ENCODE data around the gene ZNF605.
A peak's percentile ranks its signal among the peaks of the same experiment; 100 is the strongest.

DNA sequence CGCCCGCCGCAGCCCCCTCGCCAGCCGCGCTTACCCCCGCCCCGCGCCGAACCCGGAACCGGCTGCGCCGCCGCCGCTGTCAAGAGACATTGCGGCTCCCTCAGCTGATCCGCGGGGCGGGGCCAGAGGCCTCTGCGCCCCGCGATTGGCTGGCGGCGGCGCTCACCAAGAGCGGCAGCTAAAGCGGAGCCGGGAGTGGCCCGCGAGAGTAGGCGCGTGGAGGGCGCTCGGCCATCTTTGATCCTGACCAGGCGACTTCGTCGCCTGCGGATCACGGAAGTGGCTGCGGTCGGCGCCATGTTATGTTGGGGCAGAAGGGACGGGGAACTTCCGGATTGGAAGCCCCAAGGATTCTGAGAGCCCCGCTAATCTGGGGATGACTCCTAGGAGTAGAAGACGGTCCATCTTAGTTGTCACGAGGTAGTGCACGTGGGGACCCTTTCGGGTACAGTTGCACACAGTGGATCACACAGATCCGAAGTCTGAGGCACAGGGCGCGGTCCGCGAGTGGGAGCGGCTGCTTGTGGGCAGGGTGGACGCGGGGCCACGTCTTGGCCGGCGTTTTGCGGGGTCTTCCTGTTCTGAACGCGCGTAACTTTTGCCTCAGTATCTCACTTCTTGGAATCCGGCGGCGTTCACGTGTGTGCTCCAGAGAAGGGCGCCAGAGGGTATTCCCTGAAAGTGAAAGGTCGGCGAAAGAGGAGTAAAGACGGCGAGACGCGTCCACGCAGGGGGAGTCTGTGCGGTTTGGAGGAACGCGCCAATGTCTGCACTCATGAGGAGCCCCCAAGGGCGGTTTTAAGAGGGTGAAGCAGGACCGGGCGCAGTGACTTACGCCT is 68.4 kb downstream of the ZNF605 start, which contains the start of gene CHFR:
- TF ChIP-seq POLR2A (IDR thresholded peaks at IDR 0.05), result peak in 1 of 2 donors; percentile 53
- TF ChIP-seq, protein P1, sequence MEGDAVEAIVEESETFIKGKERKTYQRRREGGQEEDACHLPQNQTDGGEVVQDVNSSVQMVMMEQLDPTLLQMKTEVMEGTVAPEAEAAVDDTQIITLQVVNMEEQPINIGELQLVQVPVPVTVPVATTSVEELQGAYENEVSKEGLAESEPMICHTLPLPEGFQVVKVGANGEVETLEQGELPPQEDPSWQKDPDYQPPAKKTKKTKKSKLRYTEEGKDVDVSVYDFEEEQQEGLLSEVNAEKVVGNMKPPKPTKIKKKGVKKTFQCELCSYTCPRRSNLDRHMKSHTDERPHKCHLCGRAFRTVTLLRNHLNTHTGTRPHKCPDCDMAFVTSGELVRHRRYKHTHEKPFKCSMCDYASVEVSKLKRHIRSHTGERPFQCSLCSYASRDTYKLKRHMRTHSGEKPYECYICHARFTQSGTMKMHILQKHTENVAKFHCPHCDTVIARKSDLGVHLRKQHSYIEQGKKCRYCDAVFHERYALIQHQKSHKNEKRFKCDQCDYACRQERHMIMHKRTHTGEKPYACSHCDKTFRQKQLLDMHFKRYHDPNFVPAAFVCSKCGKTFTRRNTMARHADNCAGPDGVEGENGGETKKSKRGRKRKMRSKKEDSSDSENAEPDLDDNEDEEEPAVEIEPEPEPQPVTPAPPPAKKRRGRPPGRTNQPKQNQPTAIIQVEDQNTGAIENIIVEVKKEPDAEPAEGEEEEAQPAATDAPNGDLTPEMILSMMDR (IDR thresholded peaks at IDR 0.05), result peak in 1 of 6 experiments; percentile 5

Data from thyroid gland (tissue), 4 donors.